Small intestine (tissue), 7 donors: ENCODE results near the gene GID8. TPM values are rescaled to one million over a fixed set of nuclear protein-coding genes. Genes with fewer than 3 reads are reported as not detected.

Experiments
- DNase-seq, 2 donors: peaks; one replicate each; pipeline versions ENCODE4 v3.0.0 to v3.0.0-alpha.2; 2013
- FAIRE-seq: peaks from 2 replicates; lab custom pipeline; 2012; peaks lifted over from hg19 to GRCh38; lab: Jason Lieb, UNC
- H3K27ac ChIP-seq, 3 donors: one replicate each; pipeline ENCODE4 v1.5.1; 2013; ENCODE audit warnings: low read length in 2 of 3, mild to moderate bottlenecking in 2 of 3, control low read depth in 1 of 3, inconsistent platforms in 1 of 3, low read depth in 1 of 3, moderate library complexity in 1 of 3
- H3K27me3 ChIP-seq, 3 donors: one replicate each; pipeline ENCODE4 v1.6.1; 2013; ENCODE audit warnings: low read length in 3 of 3, inconsistent platforms in 1 of 3; ENCODE audit not compliant: control insufficient read depth in 3 of 3, insufficient read depth in 3 of 3
- H3K36me3 ChIP-seq, 3 donors: one replicate each; pipeline ENCODE4 v1.6.1; 2013; ENCODE audit warnings: low read length in 3 of 3, inconsistent platforms in 1 of 3, low read depth in 1 of 3, mild to moderate bottlenecking in 1 of 3, moderate library complexity in 1 of 3; ENCODE audit not compliant: control insufficient read depth in 3 of 3, insufficient read depth in 2 of 3
- H3K4me1 ChIP-seq, 3 donors: one replicate each; pipeline ENCODE4 v1.6.1; 2013; ENCODE audit warnings: low read length in 2 of 3, inconsistent platforms in 1 of 3, low read depth in 1 of 3, mild to moderate bottlenecking in 1 of 3, moderate library complexity in 1 of 3; ENCODE audit not compliant: control insufficient read depth in 3 of 3, insufficient read depth in 2 of 3
- H3K4me3 ChIP-seq, 3 donors: one replicate each; pipeline ENCODE4 v1.5.1; 2013; ENCODE audit warnings: low read length in 3 of 3, control low read depth in 1 of 3, inconsistent platforms in 1 of 3, low read depth in 1 of 3, mild to moderate bottlenecking in 1 of 3, moderate library complexity in 1 of 3
- H3K9me3 ChIP-seq, 2 donors: one replicate each; pipeline ENCODE4 v1.6.1; 2013; ENCODE audit warnings: low read depth in 1 of 2, low read length in 1 of 2; ENCODE audit not compliant: control insufficient read depth in 2 of 2, insufficient read depth in 1 of 2
- WGBS, 3 donors: extraction: QIAGEN DNeasy Blood & Tissue Kit; methylation state at CpG; one replicate each; pipeline ENCODE4 v1.1.7; 2013; 5-methylcytosine and 5-hydroxymethylcytosine counted together
- polyA plus RNA-seq, 4 donors: library from polyadenylated mRNA; stranded (reverse) in 3 of 4; unstranded in 1 of 4; fragments of 200-250 nt in 3 of 4; fragments of 120-200 nt in 1 of 4; gene quantifications; one replicate each; pipeline versions ENCODE4 v1.2.1 to v1.2.3, GENCODE V29; 2013
- donor health status: healthy with polysubstance abuse.
- donor health status: control.
- donor health status: control.
- donor health status: Bipolar disorder and iron deficiency.
- donor health status: healthy.

The GID8 gene
- polyA plus RNA-seq, 4 donors, result 14.3 to 31.0 (median 17.1) TPM

DNA sequence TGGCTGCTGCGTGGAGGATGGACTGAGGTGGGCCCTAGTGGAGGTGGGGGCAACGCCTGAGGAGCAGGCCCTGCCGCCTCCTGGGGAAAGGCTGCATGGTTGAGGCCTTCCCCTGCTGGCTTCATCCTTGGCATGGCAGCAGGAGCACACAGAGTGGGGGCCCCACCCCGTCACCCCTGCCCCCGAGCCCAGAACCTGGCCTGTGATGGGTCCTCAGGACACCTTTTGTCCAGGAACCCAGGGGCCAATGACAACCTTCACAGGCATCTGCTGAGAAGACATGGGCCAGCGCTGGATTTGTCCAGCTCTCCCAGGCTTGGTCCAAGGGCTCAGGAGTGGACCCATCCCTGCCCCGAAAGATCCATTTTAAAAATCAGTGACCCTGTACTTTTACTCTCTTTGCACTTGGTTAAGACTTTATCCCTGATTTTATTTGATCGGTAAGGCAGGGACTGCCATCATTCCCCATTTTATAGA, 14.0 kb downstream of the GID8 start:
- H3K4me3 ChIP-seq, result peak overlapping the region in 2 of 3 donors; percentile 31 to 32
- H3K36me3 ChIP-seq, result peaks cover 0 to 43% (median 3%) of the 10 kb centered on the region in 3 donors
- peaks cover 0 to 30% (median 0%) of the 10 kb centered on the region in 3 donors for H3K4me1 ChIP-seq
- H3K9me3 ChIP-seq, result peaks cover 0 to 5% of the 10 kb centered on the region in 2 donors
- no peaks in the 10 kb centered on the region for H3K27me3 ChIP-seq
- WGBS, 3 donors, result 85 to 90% (median 85%) methylated on average over 7 to 8 of the region's 8 CpGs
- DNase-seq (no peak), FAIRE-seq (no peak)
- H3K27ac ChIP-seq, result peak overlapping the region in 1 of 3 donors; percentile 61

DNA sequence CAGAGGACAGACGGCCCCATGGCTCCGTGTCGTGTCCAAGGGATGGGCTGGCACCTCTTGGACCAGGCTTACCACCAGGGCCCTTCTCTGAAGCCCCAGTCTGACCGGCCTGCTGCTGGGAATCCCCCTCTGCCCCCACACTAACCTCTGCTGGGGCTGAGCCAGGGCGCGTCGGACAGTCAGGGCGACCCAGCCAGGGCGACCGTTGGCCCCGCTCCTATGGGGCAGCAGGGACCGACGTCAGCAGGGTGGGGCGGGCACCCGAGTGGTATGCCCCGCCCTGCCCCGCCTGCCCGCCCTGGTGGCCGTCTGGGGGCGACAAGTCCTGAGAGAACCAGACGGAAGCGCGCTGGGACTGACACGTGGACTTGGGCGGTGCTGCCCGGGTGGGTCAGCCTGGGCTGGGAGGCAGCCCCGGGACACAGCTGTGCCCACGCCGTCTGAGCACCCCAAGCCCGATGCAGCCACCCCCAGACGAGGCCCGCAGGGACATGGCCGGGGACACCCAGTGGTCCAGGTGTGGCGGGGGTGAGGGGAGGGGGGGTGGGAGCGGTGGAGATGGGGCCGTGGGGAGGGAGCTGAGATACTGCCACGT, 14.5 kb downstream of the GID8 start, which contains the start of gene SLC17A9:
SLC17A9 (plus strand) TSS at position 337 of the 595 bp plus-strand sequence; CDS start at position 459, 122 bp downstream.
- Histone ChIP-seq H3K36me3 (peaks cover 0 to 45% (median 3%) of the 10 kb centered on the region in 3 donors), H3K4me3 (peak within 1 kb of the TSS; percentile 0 to 32 (median 31)), H3K9me3 (peaks cover 0 to 5% of the 10 kb centered on the region in 2 donors), H3K27ac (peak within 1 kb of the TSS; percentile 7 to 88 (median 70)), H3K27me3 (no peaks in the 10 kb centered on the region), H3K4me1 (peaks cover 0 to 30% (median 0%) of the 10 kb centered on the region in 3 donors)
- WGBS, 3 donors, result 3 to 8% (median 6%) methylated on average over 24 to 37 of the region's 37 CpGs
- DNase-seq, result peak; percentile 87 to 90
- FAIRE-seq, result no peak

DNA sequence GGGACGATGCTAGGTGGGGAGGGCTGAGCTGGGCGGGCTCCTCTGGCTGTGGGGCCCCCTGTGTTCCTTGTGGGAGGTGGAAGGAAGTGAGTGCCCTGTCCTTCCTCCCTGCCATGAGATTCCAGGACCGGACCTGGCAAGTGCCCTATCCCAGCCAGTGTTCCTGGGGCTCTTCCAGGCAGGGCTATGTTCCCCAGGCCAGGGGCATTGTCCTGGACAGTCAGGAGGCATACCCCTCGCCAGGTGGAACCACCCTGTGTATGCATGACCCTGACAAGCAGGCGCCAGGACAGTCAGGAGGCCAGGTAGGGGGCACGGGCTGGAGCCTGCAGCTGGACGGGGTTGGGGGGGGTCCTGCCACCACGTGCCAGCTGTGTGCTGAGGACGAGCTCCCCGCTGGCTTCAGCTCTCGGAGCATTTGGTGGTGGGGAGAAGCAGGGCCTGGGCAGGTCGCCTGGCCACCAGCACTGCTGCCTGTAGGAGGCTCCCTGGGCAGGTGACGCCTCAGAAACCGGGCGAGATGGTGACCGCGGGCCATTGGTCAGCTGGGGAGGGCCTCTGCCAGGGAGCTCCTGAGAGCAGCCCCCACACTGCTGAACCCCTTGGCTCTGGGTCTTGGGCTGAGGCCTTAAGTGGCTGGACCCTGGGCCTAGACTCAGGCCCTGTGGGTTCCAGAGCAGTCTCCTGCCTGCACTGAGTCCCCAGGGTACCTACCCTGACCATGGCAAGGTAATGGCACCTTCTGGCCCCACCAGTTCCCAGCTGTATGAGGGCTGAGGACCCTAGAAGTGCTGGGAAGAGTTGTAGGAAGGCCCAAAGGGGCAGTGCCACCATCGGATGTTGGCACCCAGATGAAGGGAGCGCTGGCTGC, 15.3 kb downstream of the GID8 start:
- WGBS, 3 donors, result 63 to 74% (median 72%) methylated on average over 18 to 19 of the region's 19 CpGs
- peak in 1 of 2 donors; percentile 45 for DNase-seq
- Histone ChIP-seq H3K4me3 (peak overlapping the region; percentile 0 to 32 (median 19)), H3K27me3 (no peaks in the 10 kb centered on the region), H3K36me3 (peaks cover 0 to 44% (median 3%) of the 10 kb centered on the region in 3 donors), H3K27ac (peak overlapping the region; percentile 7 to 88 (median 70)), H3K9me3 (peaks cover 0 to 5% of the 10 kb centered on the region in 2 donors), H3K4me1 (peaks cover 0 to 30% (median 0%) of the 10 kb centered on the region in 3 donors)
- FAIRE-seq, result no peak

DNA sequence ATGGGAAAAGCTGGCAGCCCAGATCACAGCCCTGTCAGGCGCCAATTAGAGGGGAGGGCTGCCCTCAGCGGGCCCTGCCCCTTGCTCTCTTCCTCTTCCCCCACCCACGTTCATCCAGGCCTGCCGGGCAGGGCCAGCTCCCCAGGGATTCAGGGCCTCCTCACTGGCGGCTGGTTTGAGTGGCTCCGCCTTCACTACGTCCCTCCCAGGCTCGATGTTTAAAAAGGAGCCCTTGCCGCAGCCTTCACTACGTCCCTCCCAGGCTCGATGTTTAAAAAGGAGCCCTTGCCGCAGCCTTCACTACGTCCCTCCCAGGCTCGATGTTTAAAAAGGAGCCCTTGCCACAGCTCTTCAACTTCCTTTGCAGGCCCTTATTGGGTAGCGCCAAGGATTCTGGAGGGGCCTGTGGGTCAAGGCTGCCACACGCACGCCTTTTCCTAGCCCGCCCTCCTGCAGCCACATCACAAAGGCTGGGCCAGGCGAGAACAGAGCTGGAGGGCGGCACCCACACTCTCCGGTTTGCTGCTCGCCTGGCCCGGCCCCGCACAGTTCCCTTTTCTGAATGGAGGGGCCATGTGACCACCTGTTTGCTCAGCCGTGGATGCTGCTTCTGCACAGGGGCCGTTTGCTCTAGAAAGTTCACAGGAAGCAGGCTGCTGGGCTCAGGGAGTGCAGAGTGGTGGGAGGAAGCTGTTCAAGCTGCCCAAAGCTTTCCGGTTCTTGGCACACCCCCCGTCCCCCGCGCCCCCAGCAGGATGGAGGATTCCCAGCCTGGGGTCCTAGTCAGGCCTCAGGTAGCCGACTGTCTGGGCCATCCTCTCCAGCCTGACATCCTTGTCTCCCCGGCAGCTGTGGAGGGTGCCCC, 16.1 kb downstream of the GID8 start:
- Histone ChIP-seq H3K9me3 (peaks cover 0 to 2% of the 10 kb centered on the region in 2 donors), H3K27ac (peak overlapping the region; percentile 33 to 88 (median 70)), H3K4me1 (peaks cover 0 to 30% (median 0%) of the 10 kb centered on the region in 3 donors), H3K36me3 (peaks cover 0 to 43% (median 0%) of the 10 kb centered on the region in 3 donors), H3K4me3 (peak overlapping the region in 1 of 3 donors; percentile 19), H3K27me3 (no peaks in the 10 kb centered on the region)
- 13 to 44% (median 44%) methylated on average over 32 of the region's 32 CpGs for WGBS, 3 donors
- FAIRE-seq, result no peak
- peak; percentile 24 to 78 for DNase-seq

DNA sequence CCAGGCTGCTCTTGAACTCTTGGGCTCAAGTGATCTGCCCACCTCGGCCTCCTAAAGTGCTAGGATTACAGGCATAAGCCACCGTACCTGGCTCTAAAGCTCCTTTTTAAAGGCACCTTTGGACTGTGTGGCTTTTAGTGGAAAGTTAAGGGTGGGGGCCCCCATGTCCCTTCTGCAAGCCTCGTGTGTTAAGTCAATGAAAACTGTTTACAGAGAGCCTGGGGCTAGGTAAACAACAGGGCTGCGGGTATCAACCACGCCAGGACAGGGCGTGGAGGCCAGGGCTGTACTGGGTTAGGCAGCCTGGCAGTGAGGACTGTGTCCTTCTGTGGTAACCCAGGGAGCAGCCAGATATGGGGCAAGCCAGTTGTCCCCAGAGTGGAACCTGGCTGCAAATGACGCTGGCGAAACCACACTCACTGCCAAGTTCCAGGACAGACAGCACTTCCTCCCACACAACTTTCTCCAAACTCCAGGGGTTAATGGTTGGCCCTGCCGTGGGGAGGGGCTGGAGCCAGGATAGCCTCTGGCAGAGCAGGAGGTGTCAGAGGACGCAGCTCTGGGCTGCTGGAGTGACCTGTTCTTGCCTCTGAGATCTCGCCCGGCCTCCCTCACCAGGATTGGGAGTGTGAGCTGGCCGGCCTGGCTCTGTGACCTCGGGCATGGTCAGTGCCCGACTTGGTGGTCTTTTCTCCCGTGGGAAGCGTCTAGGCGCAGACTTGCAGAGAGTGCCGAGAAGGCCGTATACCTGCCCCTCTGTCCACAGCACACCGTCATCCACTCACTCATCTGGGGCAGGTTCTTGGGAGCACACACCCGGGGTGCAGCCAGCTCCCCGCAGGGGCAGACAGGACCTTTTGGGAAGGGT, 17.8 kb downstream of the GID8 start:
- peak overlapping the region in 1 of 3 donors; percentile 58 for H3K27ac ChIP-seq
- no peaks in the 10 kb centered on the region for H3K27me3 ChIP-seq
- peak; percentile 67 to 72 for DNase-seq
- H3K9me3 ChIP-seq, result no peaks in the 10 kb centered on the region
- H3K4me3 ChIP-seq, result no peak overlapping the region
- H3K4me1 ChIP-seq, result peaks cover 0 to 30% (median 0%) of the 10 kb centered on the region in 3 donors
- H3K36me3 ChIP-seq, result peaks cover 0 to 36% (median 0%) of the 10 kb centered on the region in 3 donors
- WGBS, 3 donors, result 45 to 66% (median 60%) methylated on average over 23 of the region's 23 CpGs
- FAIRE-seq, result no peak

DNA sequence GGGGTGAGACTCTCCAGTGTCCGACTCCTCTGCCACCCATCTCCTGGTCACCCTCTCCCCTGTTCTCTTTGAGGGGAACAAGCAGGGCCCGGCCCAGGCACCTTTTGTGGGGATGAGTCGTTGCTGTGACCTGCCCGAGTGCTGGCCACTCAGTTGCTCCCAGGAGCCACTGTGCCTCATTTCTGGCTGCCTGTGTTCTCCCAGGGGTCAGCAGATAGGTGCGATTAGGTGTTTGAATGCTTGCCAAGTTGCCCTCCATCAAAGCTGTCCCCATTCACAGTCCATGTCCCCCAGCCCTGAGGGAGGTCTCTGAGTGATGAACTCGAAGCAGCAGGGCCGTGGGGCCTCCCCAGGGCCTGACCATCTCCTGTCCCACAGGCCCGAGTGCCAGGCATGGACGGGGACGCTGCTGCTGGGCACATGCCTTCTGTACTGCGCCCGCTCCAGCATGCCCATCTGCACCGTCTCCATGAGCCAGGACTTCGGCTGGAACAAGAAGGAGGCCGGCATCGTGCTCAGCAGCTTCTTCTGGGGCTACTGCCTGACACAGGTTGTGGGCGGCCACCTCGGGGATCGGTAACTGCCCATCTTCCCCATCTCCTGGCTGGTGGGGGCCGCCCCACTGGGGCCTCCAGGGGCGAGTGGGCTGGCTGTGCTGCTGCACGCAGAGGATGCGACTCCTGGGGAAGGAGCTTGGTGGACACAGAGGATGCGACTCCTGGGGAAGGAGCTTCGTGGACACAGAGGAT, 18.6 kb downstream of the GID8 start:
- H3K27ac ChIP-seq, result no peak overlapping the region
- 88 to 94% (median 94%) methylated on average over 23 to 25 of the region's 25 CpGs for WGBS, 3 donors
- H3K4me3 ChIP-seq, result no peak overlapping the region
- H3K4me1 ChIP-seq, result peaks cover 0 to 30% (median 0%) of the 10 kb centered on the region in 3 donors
- no peaks in the 10 kb centered on the region for H3K27me3 ChIP-seq
- DNase-seq (no peak), FAIRE-seq (no peak)
- no peaks in the 10 kb centered on the region for H3K9me3 ChIP-seq
- peaks cover 0 to 31% (median 0%) of the 10 kb centered on the region in 3 donors for H3K36me3 ChIP-seq
